ENCODE measurements around the gene CHST4. TPM values are rescaled to one million over a fixed set of nuclear protein-coding genes. Genes with fewer than 3 reads are reported as not detected.
A peak's percentile ranks its signal among the peaks of the same experiment; 100 is the strongest.
"Not testable (repeated sequence)": the region's sequence is repeated elsewhere in the genome, so short reads cannot be mapped to it uniquely, and the experiment has no call there.

Gene CHST4
- total RNA-seq, 2 donors from 2014 or later, result 0.16 TPM; not detected in 1

DNA sequence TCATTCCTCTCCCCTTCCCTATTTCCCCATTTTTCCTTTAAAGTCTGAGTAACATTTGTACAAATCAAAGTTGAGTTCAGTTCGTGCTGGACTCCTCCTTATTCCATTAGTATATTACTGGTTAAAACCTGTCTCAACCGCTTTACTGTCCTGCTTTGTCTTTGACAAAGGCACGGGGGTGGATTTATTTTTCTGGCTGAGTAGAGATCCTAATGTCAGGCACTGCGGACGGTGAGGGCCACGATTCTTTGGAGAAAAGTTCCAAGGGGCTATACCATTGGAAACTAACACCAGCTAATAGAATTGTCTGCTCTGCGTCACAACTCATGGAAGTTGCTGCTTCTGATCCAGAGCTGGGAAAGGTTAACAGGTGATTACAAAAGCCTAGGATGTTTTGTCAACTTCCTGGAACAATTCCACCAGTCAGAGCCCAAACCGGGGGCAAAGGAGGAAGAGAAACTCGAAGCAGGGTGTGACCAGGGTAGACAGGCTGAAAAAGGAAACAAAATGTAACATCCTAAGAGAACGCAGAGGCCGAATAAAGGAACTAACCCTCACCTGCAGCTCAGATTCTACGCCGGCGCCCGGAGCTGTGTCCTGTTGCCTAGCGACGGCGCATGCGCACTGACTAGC lies 38.2 kb downstream of the CHST4 start:
- ATAC-seq (no peak), DNase-seq (no peak)
- intact Hi-C loops (cut with DNase I), result no loop called here

DNA sequence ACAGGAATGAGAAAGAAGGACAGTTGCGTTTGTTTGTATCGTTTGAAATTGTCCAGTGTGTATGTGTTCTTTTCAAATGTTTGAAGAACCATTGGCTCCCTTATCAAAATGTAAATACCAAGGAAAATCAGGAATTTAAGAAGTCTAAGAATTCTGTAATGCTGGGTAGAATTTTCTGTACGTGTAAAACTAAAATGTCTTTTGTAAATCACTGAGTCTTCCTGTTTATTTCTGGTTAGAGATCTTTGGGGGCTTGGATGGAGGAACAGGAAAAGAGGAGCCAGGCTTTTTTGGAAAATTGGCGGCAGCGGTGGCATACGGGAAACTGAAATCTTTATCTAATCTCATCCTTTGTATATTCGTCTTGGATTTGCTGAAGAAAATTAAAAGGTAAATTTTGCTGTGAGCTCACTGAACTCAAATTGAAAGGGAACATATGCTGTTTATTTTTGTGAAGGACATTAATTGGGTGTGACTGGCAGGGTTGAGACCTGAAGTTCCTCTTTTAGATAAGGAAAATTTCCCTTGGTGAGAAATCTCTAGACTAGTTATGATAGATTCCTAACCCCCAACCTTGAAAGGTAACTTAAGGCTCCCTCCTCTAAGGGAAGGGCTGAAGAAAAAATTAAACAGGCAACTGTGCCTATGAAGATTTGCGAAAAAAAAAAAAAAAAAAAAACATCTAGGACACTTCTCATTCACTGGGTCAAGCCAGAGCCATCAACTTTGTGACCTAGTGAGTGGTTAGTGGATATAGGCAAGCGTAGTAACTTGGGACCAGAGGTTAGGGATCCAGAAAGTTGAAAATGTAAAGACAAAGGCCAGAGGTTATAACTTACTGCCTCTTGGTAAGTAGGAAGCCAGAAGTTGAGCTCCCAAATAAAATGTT lies 39.8 kb downstream of the CHST4 start:
- DNase-seq (no peak), ATAC-seq (no peak)
- intact Hi-C loops (cut with DNase I), result no loop called here

DNA sequence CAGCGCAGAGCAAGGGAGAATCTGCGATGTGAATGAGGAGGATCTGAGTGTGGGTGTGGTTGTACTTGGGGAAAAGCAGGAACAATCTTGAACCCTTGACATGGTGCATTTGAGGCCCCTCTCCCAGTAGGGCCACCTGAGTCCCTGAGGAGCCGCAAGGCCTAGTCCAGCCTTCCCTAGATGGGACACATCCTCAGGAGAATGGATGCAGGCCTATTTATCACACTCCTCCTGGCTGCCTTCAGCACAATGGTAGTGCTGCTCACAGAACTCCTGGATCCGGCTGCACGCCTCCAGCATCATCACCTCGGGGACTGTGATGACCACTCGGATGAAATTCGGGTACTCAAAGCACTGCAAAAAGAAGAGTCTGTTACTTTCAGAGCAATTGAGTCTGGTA lies 41.7 kb downstream of the CHST4 start:
- intact Hi-C loops (cut with DNase I), result no loop called here
- DNase-seq, result no peak
- ATAC-seq, result peak in 1 of 2 donors; percentile 23

DNA sequence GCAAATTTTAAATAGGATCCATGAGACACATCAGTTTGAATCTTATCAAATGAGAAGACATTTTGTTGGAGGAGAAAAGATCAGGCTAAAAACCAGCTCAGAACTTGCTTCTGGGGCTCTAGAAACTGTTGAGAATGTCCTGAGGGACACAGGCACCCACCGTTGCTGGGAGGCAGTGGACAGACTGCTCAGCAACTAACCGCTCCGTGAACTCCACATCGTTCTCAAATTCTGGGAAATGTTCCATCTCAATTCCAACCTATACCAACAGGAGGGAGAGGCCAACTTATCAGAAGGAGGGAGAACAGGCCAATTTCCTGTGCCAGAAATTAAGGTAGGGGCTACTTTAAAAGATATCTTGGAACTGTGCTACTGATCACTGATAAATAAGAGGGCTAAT lies 42.3 kb downstream of the CHST4 start:
- DNase-seq, result no peak
- ATAC-seq, result peak in 1 of 2 donors; percentile 48
- intact Hi-C loops (cut with DNase I), result no loop called here

DNA sequence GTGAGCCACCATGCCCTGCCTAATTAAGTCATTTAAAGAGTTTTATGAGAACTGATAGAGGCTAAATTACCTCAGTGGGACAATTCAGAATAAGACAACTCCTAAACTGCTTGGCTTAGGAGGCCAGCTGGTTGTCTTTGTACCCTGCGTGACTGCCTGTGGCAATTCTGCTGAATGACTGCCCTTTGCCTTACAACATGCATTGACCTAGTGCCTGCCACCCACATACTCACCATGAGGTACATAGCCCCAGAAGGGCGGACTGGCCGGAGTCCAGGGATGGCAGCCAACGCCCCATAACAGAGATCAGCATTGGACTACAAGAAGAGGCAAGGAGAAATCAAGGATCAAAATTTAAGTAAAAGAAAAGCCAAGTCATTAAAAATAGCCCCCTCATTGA lies 43.4 kb downstream of the CHST4 start:
- intact Hi-C loops (cut with DNase I), result no loop called here
- ATAC-seq (no peak), DNase-seq (no peak)

DNA sequence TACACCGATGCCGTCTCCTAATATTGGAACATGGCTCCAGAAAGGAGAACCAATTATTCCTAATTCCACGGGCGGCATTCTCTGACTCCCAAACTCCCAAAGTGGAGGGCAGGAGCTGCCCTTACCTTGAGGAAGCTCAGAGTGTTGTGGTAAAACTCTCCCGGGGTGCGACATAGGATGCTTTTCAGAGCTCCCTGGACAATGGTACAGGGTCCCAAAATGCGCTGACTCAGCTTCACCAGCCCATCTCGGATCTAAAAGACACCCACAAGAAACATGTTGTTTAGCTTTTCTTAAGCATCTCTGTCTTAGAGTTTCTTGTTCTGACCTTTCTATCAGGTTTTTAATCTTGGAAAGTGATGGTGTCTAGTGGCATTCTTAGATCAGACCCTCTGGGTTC lies 43.9 kb downstream of the CHST4 start:
- intact Hi-C loops (cut with DNase I), result no loop called here
- DNase-seq (no peak), ATAC-seq (no peak)

DNA sequence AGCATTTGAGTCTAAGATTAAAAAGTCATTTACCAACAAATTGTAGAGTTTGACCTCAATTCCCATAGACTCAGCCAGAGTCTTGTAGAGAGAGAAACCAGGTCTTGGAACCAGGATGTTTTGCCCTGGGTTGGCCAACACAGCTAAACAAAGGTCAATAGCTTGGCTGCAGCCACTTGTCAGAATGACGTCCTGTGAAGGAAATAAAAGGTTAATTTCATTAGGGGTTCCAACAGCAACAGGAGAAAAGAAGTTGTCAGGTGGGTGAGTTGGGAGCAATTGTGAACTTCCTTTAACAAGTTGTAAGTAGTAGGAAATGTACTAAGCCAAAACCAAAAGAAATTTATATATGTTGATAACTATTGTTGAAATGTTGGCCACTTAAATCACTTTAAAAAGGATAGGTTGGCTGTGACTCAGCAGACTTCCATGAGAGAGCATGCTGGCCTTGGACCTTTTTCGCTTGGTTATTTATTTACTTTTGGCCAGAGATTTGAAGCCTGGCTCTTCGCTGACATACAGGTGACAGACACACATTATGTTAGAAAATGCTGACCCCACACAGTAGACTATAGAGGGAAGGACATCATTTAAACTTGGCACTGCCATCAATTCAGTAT lies 46.4 kb downstream of the CHST4 start:
- intact Hi-C loops (cut with DNase I), result no loop called here
- DNase-seq (no peak), ATAC-seq (no peak)

DNA sequence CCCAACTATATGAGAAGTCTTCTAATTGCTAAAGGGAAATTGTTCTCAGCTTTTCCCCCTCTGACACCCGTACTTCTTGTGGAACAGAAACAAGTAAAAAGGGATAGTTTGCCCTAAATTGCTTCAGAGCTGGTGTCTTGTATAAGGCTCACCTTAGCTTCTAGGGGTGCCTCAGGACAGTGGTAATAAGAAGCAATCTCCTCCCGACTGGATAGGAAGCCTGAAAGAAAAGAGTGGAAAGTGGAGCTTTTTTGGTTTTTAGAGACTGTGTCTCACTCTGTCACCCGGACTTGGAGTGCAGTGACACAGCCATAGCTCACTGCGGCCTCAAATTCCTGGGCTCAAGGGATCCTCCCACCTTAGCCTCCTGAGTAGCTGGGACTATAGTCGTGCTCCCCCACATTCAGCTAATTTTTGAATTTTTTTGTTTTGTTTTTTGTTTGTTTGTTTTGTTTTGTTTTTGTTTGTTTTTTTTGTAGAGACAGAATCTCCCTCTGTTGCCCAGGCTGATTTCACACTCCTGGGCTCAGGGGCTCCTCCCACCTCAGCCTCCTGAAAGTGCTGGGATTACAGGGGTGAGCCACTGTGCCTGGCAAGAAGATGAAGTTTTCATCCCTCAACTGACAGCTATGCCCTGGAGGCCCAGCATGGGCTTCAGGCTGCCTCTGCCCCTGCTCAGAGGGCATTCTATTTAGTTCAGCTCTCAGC lies 47.3 kb downstream of the CHST4 start:
- DNase-seq, result no peak
- intact Hi-C loops (cut with DNase I), result no loop called here

DNA sequence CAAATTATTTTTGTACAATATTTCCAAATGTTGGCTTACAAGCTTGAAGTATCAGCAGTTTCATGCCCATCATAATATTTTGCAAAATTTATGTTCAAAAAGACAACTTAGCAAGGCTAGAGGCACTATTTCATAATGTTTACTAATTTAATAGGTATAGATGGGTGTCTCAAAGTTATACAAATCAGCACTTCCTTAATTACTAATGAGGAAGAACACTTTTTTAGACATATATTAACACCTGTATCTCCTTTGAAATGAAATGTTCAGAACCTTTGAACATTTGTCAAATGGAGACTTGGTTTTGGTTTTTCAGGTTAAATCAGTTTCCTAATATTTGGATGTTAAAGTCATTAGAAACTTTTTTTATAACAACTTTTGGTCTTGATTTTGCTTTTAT lies 48.5 kb downstream of the CHST4 start:
- no peak for DNase-seq
- intact Hi-C loops (cut with DNase I), result no loop called here
- ATAC-seq, result no peak

More for the DNA sequence above, 47.3 kb downstream of the CHST4 start:
- ATAC-seq, result no peak

DNA sequence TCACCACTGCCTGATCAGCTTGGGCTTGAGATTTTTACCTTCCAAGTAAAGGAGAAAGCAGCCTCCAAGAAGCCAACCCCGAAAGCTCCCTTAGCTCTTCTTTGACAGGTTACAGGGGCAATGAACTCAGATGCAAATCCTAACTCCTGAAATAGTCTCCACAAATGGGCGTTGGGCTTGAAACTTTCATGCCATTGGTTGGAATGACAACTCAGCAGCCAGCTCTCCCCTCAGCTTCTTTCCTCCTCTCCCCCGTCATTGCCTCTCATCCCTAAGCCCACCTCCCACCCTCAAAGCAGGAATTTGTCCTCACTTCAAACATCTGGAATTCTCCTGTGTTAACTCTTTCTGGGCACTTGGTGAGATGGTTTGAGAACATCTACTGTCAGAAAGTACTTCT lies 50.7 kb downstream of the CHST4 start, which contains the start of gene TAT:
TSS of gene TAT (minus strand) at position 122 of the 400 bp plus-strand sequence. CDS start 677 bp downstream, outside the sequence.
- ATAC-seq, result no peak
- no peak for DNase-seq
- intact Hi-C loops (cut with DNase I), result no loop called here

DNA sequence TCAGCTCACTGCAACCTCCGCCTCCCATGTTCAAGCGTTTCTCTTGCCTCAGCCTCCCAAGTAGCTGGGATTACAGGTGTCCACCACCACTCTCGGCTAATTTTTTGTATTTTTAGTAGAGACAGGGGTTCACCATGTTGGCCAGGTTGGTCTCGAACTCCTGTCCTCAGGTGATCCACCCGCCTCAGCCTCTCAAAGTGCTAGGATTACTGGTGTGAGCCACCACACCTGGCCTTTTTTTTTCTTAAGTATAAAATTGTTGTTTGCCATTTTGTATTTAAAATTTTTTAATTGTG lies 56.3 kb downstream of the CHST4 start:
- intact Hi-C loops (cut with DNase I); DNase-seq; ATAC-seq: not testable (repeated sequence)

DNA sequence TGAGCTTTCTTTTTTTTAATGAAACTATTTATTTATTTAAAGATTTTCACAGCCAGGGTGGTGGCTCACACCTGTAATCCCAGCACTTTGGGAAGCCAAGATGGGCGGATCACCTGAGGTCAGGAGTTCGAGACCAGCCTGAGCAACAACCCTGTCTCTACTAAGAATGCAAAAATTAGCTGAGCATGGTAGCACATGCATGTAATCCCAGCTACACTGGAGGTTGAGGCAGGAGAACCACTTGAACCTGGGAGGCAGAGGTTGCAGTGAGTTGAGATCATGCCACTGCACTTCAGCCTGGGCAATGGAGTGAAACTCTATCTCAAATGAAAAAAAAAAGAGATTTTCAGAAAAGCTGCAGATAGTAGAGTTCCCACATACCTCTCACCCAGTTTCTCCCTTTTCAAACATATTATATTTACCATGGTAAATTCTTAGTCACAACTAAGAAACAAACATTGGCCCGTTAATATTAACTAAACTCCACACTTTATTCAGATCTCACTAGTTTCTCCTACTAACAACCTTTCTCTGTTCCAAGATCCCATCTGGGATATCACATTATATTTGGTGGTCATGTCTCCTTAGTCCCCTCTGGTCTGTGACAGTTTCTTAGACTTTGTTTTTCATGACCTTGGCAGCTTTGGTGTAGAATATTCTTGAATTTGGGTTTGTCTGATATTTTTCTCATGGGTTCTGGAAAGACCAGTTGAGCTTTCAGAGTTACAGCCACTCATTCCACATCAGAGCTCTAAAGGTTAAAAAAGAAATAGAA lies 58.5 kb downstream of the CHST4 start:
- ATAC-seq, result no peak
- intact Hi-C loops (cut with DNase I), result no loop called here
- DNase-seq, result no peak

DNA sequence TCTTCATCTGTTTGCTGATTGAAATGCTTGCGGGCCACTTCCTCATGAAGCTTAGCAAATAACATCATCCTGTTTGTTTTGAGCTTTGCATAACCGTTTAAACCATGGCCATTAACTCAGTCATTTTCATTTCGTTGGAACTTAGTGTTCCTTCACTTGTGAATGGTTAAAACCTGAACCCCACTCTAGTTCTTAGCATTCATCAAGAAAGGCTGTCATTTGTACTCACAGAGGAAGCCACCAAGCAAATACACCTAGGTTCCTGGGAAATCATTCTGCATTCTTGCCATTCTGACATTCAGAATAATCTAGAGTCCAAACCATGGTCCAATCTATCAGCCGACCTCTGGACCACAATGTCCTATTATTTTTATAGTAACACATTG lies 59.1 kb downstream of the CHST4 start:
- intact Hi-C loops (cut with DNase I), result no loop called here
- ATAC-seq, result no peak

More for the DNA sequence above, 59.1 kb downstream of the CHST4 start:
- no peak for DNase-seq

Other genes starting within 250 kb of the CHST4 start
- 10 to 100 TPM; 10.4 to 11.3 TPM for gene CMTR2, start 237.0 kb upstream of the CHST4 start, total RNA-seq
- 10 to 100 TPM; 25.9 to 30.8 TPM for gene CALB2, start 167.7 kb upstream of the CHST4 start, total RNA-seq
- not detected for gene TLE7, start 84.4 kb upstream of the CHST4 start, total RNA-seq
- gene ZNF23, start 64.2 kb upstream of the CHST4 start, total RNA-seq, result 1 to 10 TPM; 5.8 to 6.5 TPM
- gene ZNF19, start 37.1 kb upstream of the CHST4 start, total RNA-seq, result 1 to 10 TPM; 3.5 to 3.7 TPM
- gene TAT, start 50.7 kb downstream of the CHST4 start, total RNA-seq, result not detected
- not detected for gene MARVELD3, start 99.8 kb downstream of the CHST4 start, total RNA-seq
- 1 to 10 TPM; 4.6 to 6.9 TPM for gene PHLPP2, start 198.3 kb downstream of the CHST4 start, total RNA-seq